Stimulated activated CD4-positive, alpha-beta T cell treated with anti-CD3 and anti-CD28 coated beads, TNF-alpha, amount 100 ng/mL, for 24 hours (primary cell): ENCODE results near the gene POLR3GL.

ENCODE experiments used
- DNase-seq, 3 experiments: peaks; one replicate each; pipeline ENCODE4 v3.0.0-alpha.2; 2020; ENCODE audit warnings: low read depth in 3 of 3

POLR3GL gene

DNA sequence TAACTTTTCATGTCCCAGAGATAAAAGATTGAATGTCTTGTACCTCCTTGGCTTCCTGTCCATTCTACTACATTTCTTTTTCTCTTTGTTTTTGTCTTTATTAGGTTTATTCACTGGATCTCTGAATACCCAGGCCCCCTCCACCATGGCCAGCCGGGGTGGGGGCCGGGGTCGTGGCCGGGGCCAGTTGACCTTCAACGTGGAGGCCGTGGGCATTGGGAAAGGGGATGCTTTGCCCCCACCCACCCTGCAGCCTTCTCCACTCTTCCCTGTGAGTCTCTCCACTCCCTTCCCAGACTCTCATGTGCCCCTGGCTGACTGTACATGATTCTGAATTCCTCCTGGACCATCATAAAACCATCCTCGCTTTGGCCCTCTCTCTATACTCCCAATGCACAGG lies 10.2 kb downstream of the POLR3GL start:
- no peak for DNase-seq

GRCh38 chr1:145975216-145975615 lies 10.7 kb downstream of the POLR3GL start:
- DNase-seq: no peak

GRCh38 chr1:145977016-145977415 lies 12.5 kb downstream of the POLR3GL start:
- no peak for DNase-seq

DNA sequence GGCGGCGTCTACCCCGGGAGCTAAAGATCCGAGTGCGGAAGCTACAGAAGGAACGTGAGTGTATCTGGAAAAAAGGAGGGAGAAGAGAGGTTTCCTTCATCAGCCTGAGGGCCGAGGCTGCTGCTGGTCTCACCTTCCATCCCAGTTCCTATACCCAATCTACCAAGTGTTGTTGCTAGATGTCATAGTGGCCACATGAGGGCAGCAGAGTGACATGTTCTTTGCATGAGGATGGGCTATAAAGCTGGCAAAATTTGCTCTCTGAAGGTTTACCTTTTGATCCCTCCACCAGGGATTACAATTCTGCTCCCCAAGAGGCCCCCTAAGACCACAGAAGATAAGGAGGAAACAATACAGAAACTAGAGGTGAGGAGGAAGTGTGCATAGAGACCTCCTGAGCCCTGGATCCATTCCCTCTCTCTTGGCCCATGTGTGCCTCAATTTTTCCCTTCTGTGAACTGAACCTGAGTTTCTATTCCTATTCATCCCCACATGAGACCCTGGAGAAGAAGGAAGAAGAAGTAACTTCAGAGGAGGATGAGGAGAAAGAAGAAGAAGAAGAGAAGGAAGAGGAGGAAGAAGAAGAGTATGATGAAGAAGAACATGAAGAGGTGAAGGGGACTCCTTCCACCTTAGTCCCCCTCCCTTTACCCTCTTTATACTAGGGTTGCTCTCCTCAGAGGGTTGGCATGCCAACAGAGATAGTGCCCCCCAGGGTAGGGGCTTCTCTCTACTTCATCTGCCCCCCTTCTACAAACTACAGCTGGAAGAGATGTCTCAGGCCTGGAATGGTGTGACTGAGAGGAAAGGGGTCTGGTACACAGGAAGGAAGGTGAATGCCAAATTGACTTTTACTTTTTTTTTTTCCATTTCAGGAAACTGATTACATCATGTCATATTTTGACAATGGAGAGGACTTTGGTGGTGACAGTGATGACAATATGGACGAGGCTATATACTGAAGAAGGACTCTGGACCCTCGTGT lies 13.3 kb downstream of the POLR3GL start:
- DNase-seq: peak in 2 of 3 experiments; percentile 58 to 61

- DNase-seq: no peak
Observed at GRCh38 chr1:145978471-145978853, 14.0 kb downstream of the POLR3GL start.

GRCh38 chr1:145978854-145979745 lies 14.6 kb downstream of the POLR3GL start:
- DNase-seq: peak; percentile 60 to 77 (median 66)

GRCh38 chr1:145979746-145980456 lies 15.4 kb downstream of the POLR3GL start:
- no peak for DNase-seq

DNA sequence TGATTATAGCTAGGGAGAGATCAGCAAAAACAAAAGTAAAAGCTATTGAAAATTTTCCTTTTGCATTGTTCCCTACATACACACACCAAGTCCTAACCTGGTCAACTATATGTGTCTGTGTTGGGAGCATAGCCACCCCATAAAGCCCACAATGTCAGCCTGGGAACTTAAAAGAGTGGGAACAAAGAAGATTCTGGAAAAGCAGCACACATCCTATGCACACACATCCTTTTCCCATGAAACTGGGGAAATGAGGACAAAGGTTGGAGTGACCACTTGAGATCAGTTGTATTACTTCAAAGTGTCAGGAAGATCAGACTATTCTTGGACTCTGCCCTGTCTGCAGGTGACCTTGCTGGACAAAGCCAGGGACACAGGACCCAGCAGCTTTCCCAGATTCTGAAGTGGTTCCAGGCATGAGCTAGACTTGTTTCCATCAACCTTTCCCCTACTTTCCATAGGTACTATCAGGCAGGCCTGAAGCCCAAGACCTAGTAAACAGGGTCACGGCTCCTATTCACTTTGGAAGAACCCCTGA lies 16.0 kb downstream of the POLR3GL start:
- no peak for DNase-seq

DNA sequence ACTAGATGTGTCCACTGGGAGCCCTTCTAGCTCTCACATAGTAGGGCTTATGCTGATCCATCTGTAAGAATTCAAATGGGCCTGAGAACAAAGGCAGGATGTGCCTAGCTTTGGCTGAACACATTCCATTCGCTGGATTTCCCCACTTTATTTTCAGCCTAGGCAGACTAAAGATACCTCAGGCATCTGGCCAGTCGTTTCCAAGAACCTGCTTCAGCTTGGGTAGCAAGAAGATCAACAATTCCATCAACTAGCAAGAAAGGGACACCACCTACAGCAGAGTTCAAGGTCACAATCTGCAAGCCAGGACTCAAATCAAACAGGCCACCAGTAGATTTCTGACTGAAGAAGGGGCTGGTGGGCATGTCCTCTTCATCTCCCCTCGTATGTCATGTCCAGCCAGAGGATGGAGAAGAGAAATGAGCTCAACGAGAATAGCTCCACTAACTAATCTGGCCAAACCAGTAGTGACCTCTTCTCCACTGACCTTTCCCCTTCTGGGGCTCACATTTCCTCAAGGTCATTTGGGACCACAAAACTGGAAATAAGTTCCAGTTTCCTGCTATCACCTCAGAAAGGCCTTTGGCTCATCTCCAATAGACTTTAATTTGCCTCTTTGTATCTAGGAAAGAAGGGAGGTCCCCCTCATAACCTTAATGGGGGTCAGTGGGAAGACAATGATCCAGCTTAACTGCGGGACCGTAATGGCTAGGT lies 17.7 kb downstream of the POLR3GL start:
- no peak for DNase-seq

DNA sequence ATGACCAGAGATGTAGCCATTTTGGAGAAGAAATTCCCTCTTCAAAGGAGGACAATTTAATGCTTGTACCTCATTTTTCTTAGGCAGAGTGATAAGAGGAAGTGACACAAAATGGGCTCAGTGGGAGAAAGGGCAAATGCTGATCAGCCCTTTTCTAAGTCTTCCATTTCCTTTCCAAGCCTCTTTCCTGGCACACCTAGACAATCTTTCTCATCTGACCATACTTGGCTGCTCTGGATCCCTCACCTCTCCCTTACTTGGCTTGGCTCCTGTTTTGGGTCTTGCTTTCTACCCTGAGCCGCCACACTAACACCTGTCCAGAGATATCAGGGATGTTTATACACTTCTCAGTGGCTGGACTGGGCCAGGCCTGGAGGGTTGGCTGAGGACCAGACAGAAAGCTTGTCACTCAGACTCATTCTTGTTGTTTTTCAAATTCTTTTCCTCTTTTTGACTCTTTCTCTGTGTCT lies 18.8 kb downstream of the POLR3GL start:
- no peak for DNase-seq

DNA sequence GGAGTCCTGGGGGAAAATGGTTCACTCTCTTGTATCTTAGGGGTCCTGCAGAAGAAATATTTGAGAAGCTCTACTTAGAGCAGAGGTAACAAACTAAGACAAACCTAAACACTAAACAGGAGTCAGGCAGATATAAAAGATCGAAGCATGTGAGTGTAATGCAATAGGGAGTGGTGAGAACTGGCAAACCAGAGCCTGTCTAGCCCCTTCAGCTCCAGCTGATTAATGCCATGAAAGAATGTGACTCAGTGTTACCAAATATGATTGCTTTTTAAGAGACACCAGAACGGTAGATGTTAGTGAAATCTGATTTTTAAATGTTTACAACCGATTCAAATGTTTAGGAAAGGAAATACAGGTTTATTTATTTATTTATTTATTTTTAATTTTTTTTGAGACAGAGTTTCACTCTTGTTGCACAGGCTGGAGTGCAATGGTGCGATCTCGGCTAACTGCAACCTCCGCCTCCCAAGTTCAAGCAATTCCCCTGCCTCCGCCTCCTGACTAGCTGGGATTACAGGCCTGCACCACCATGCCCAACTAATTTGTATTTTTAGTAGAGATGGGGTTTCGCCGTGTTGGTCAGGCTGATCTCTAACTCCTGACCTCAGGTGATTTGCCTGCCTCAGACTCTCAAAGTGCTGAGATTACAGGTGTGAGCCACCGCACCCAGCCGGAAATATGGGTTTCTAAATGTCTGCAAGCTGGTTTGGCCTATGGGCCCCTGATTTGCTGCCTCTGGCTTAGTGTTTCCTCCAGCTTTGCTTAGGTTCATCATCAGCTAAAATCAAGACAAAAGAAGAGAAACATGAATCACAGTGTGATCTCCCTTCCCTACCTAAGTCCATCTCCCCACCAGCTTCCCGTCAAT lies 19.7 kb downstream of the POLR3GL start:
- no peak for DNase-seq

DNA sequence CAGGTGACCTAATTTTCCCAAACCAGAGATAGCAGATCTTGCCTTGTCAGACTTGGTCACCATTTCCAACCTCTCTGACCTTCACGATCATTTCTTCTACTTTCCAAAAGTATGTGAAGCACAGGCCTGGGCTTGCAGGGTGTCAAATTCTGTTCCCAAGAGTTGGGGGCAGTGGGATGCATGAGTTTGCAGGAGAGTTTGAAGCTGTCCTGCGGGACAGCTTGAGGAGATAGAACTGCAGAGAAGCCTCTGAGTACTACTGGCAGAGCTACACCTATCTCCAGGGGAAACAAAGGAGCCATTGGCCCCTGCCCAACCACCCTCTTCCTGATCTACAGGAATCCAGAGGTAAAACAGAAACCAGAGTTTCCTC lies 20.6 kb downstream of the POLR3GL start:
- no peak for DNase-seq

DNA sequence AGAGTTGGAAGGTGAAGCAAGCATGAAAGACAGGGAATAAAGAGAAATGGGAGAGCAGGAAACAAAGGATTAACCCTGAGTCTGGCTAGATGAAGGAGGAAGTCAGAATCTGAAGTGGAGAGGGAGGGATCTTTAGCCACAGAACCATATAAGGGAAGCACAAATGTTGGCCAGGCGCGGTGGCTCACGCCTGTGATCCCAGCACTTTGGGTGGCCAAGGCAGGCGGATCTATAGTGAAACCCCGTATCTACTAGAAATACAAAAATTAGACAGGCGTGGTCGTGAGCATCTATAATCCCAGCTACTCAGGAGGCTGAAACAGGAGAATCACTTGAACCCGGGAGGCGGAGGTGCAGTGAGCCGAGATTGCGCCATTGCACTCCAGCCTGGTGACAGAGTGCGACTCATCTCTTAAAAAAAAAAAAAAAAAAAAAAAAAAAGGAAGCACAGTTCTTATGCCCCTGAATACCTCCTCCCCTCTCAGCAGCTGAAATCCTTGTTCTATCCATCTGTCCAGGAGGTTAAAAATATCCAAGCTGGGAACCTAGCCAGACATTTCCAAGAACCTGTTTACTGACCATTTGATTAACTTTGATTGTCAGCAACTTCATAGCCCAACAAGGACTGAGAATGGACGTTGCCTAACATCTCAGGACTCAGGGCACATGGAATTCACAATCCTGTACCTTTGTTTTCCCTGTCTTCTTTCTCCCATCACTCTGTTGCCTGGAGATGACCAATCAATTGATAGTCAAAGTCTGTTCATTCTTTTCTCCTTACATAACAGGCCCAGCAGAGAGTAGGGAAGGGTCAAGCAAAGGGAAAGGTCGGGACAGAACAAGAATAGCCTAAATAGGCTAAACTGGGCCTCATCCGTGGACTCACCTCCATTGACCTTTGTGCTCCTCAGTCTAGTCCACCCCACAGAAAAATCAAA lies 21.3 kb downstream of the POLR3GL start:
- DNase-seq: no peak

- DNase-seq: no peak
Observed at GRCh38 chr1:145986551-145986950, 22.1 kb downstream of the POLR3GL start.

DNA sequence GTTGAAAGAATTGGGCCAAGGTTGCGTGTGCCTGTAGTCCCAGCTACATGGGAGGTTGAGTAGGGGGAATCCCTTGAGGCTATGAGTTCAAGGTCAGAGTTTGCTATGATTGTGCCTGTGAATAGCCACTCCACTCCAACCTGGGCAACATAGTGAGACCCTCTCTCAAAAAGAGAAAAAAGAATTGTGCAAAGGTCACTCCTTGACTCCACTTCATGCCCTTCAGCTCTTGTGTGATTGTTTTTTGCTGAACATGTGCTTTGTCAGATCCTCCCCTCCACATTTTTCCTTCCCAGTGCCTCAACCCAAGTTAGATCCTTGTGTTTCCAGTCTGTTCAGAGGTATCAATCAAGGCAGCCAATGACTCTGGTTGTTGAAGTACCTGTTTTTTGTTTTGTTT lies 23.4 kb downstream of the POLR3GL start:
- DNase-seq: no peak

GRCh38 chr1:145988773-145989172 lies 24.3 kb downstream of the POLR3GL start:
- no peak for DNase-seq

DNA sequence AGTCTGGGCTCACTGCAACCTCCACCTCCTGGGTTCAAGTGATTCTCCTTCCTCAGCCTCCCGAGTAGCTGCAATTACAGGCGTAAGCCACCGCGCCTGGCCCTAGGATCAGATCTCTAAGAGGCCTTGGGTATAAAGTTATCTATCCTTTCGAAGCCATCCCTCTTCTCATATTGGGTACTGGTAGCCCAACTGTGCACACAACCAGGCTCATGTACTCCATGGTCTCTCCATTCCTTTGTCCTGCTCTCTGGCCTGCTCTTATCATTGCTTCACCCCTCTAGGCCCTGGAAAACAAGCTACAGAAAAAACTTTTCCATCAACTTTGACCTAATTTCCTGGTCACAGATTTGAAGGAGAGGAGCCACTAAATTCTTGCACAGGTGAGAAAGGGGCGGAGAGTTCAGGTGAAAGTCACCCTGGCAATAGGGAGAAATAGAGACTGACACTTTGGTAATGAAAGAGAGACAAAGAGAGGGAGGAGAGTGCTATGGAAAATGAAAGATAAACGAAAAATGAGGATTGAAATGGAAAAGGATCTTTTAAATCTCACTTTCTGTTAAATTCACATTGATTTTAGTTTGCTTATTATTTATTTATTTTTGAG lies 25.9 kb downstream of the POLR3GL start:
- no peak for DNase-seq

GRCh38 chr1:145991735-145992412 lies 27.4 kb downstream of the POLR3GL start:
- DNase-seq: no peak
